Testis (tissue), 2 donors: ENCODE results near the gene IGFBP1.

Experiments used
- POLR2A ChIP-seq: fragments of 450-650 bp; IDR thresholded peaks from one replicate; pipeline ENCODE4 v1.6.1; 2017; ENCODE audit warnings: antibody characterized with exemption, mild to moderate bottlenecking, moderate library complexity
- TF ChIP-seq, protein P1 (sequence below), 3 experiments: fragments of 450-650 bp in 2 of 3; fragments of 200-600 bp in 1 of 3; sonication (generic) in 1 of 3; IDR thresholded peaks; one replicate each; pipeline ENCODE4 v1.5.1; 2016 to 2019; ENCODE audit warnings: antibody characterized with exemption in 3 of 3, mild to moderate bottlenecking in 2 of 3, moderate library complexity in 1 of 3

DNA sequence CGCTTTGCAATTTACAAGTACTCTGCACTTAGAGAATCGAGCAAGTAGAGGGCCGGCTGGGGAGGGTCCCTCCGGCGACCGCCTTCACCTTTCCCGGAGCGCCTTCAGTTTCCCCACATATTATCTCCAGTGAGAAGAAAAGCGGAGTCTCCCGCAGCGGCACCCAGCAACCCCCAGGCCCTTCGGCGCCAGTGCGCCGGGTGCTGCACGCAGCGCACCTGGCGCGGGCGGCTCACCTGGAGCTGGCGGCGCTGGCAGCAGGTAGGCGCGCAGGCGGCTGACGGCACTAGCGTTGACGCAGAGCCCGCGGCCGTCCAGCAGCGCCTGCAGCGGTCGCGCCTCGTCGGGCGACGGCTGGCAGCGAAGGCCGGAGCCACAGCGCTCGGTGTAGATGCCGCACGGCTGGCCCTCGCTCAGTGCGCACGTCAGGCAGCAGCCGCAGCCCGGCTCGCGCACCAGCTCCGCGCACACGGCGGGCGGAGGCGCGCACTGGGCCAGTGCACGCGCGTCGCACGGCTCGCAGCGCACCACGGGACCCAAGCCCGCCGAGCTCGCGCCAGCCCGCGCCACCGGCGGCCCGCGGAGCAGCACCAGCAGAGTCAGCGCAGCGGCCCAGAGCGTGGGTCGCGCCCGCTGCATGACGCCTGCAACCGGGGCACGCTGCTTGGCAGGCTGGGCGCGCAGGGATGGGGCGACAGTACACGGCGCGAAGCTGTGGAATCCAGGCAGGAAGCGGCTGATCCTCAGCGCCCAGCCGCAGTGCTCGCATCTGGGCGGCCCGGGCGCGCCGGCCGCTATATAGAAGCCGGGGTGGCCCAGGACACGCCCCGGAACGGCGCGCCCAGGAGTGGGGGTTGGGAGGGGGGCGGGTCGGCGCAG, 32.5 kb downstream of the IGFBP1 start, which contains the start of gene IGFBP3:
- no peak for TF ChIP-seq POLR2A
- TF ChIP-seq, protein P1, sequence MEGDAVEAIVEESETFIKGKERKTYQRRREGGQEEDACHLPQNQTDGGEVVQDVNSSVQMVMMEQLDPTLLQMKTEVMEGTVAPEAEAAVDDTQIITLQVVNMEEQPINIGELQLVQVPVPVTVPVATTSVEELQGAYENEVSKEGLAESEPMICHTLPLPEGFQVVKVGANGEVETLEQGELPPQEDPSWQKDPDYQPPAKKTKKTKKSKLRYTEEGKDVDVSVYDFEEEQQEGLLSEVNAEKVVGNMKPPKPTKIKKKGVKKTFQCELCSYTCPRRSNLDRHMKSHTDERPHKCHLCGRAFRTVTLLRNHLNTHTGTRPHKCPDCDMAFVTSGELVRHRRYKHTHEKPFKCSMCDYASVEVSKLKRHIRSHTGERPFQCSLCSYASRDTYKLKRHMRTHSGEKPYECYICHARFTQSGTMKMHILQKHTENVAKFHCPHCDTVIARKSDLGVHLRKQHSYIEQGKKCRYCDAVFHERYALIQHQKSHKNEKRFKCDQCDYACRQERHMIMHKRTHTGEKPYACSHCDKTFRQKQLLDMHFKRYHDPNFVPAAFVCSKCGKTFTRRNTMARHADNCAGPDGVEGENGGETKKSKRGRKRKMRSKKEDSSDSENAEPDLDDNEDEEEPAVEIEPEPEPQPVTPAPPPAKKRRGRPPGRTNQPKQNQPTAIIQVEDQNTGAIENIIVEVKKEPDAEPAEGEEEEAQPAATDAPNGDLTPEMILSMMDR (IDR thresholded peaks at IDR 0.05): no peak
